Subcutaneous adipose tissue (tissue), 4 donors: ENCODE results near the gene STARD7. TPM values are rescaled to one million over a fixed set of nuclear protein-coding genes. Genes with fewer than 3 reads are reported as not detected.

Source experiments
- CTCF ChIP-seq: fragments of 450-650 bp; IDR thresholded peaks from one replicate; pipeline ENCODE4 v1.5.1; 2016; ENCODE audit warnings: low read depth, mild to moderate bottlenecking, control low read depth, antibody characterized with exemption, moderate library complexity
- total RNA-seq, 4 donors: library from RNA; depleted of rRNA; stranded (reverse); fragments of >200 nt; gene quantifications; one replicate each; pipeline ENCODE4 v1.1.0, GENCODE V29; 2016

STARD7 gene
- total RNA-seq, 4 donors from 2014 or later, result 96.7 to 184 (median 127) TPM

GRCh38 chr2:96138179-96139145, 70.2 kb downstream of the STARD7 start, which contains the start of gene ASTL:
TSS of gene ASTL (minus strand) at chr2:96138502. CDS start at chr2:96138436, 66 bp downstream.
- TF ChIP-seq CTCF, result no peak

GRCh38 chr2:96137321-96138178, 71.1 kb downstream of the STARD7 start:
- no peak for TF ChIP-seq CTCF

- TF ChIP-seq CTCF, result no peak
Observed at GRCh38 chr2:96136129-96136720, 72.4 kb downstream of the STARD7 start.

GRCh38 chr2:96135621-96136020, 73.0 kb downstream of the STARD7 start:
- no peak for TF ChIP-seq CTCF

- no peak for TF ChIP-seq CTCF
Observed at GRCh38 chr2:96135171-96135570, 73.5 kb downstream of the STARD7 start.

Other genes starting within 250 kb of the STARD7 start
- 10 to 100 TPM; 27.2 to 75.3 (median 59.2) TPM for gene ANKRD36C, start 217.0 kb downstream of the STARD7 start, total RNA-seq
- 1 to 10 TPM; 1.5 to 7.0 (median 3.9) TPM for gene GPAT2, start 173.9 kb downstream of the STARD7 start, total RNA-seq
- 1 to 10 TPM in 2 of 4 donors, under 1 TPM in 2; 0.33 to 4.6 (median 1.4) TPM for gene ADRA2B, start 92.3 kb downstream of the STARD7 start, total RNA-seq
- under 1 TPM in 1 of 4 donors, not detected in 3; 0.34 TPM for gene ASTL, start 70.3 kb downstream of the STARD7 start, total RNA-seq
- gene DUSP2, start 63.4 kb downstream of the STARD7 start, total RNA-seq, result 10 to 100 TPM in 1 of 4 donors, 1 to 10 TPM in 3; 2.6 to 10.2 (median 7.9) TPM
- 10 to 100 TPM; 26.4 to 42.8 (median 29.9) TPM for gene TMEM127, start 57.2 kb upstream of the STARD7 start, total RNA-seq
- 100 to 1,000 TPM in 3 of 4 donors, 10 to 100 TPM in 1; 83.2 to 141 (median 122) TPM for gene CIAO1, start 57.4 kb upstream of the STARD7 start, total RNA-seq
- 100 to 1,000 TPM in 1 of 4 donors, 10 to 100 TPM in 3; 67.8 to 106 (median 83.4) TPM for gene SNRNP200, start 96.7 kb upstream of the STARD7 start, total RNA-seq
- gene ITPRIPL1, start 116.5 kb upstream of the STARD7 start, total RNA-seq, result 1 to 10 TPM in 3 of 4 donors, under 1 TPM in 1; 0.98 to 4.3 (median 2.5) TPM
- 1 to 10 TPM in 3 of 4 donors, not detected in 1; 1.3 to 9.5 (median 1.8) TPM for gene NCAPH, start 126.9 kb upstream of the STARD7 start, total RNA-seq